ENCODE data around the gene LEPR.

The LEPR gene

DNA sequence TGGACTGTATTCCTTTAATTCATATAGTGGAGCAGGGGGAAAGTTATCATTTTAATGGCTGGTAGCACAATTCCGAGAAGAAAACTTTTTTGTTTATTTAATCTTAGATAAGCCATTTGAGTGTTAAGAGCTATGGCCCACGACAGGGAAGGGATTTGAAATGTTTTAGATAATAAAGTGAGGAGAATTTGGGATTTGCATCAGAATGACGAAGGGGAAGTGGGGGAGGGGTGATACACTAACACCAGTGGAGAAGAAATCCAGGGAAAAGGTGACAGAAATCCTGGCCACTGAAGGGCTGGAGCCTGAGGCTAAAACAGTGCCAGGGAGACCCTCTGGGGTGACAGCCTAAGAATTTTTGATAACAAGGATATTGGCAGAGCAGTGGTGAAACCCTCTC, 21.0 kb downstream of the LEPR start:
- Histone ChIP-seq H3K79me2 (ENCODE audit: insufficient read depth, low read length) (no peaks in the 10 kb centered on the region), H2AFZ (ENCODE audit: low read length) (no peak overlapping the region), H3K27ac (ENCODE audit: low read depth, low read length, poor library complexity, severe bottlenecking) (no peak overlapping the region), H3K9me3 (ENCODE audit: low read length) (no peaks in the 10 kb centered on the region), H3K36me3 (ENCODE audit: insufficient read depth, low read length) (no peaks in the 10 kb centered on the region), H3K4me2 (ENCODE audit: low read length) (no peak overlapping the region), H4K20me1 (ENCODE audit: insufficient read depth, low read length) (no peaks in the 10 kb centered on the region), H3K9me2 (ENCODE audit: low read depth, low read length) (no peaks in the 10 kb centered on the region), H3K4me1 (ENCODE audit: insufficient read depth, low read length, severe bottlenecking) (no peaks in the 10 kb centered on the region), H3F3A (ENCODE audit: insufficient read depth, low read length) (no peaks in the 10 kb centered on the region), H3K9ac (ENCODE audit: low read length) (no peak overlapping the region), H3K27me3 (ENCODE audit: insufficient read depth, low read length) (no peaks in the 10 kb centered on the region), H3K4me3 (ENCODE audit: low read depth, low read length, poor library complexity, severe bottlenecking) (no peak overlapping the region)
- TF ChIP-seq, protein P1, sequence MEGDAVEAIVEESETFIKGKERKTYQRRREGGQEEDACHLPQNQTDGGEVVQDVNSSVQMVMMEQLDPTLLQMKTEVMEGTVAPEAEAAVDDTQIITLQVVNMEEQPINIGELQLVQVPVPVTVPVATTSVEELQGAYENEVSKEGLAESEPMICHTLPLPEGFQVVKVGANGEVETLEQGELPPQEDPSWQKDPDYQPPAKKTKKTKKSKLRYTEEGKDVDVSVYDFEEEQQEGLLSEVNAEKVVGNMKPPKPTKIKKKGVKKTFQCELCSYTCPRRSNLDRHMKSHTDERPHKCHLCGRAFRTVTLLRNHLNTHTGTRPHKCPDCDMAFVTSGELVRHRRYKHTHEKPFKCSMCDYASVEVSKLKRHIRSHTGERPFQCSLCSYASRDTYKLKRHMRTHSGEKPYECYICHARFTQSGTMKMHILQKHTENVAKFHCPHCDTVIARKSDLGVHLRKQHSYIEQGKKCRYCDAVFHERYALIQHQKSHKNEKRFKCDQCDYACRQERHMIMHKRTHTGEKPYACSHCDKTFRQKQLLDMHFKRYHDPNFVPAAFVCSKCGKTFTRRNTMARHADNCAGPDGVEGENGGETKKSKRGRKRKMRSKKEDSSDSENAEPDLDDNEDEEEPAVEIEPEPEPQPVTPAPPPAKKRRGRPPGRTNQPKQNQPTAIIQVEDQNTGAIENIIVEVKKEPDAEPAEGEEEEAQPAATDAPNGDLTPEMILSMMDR (IDR thresholded peaks at IDR 0.05; ENCODE audit: low read length), result no peak
- TF ChIP-seq EZH2 (IDR thresholded peaks at IDR 0.05; ENCODE audit: borderline replicate concordance, low read length), result no peak

DNA sequence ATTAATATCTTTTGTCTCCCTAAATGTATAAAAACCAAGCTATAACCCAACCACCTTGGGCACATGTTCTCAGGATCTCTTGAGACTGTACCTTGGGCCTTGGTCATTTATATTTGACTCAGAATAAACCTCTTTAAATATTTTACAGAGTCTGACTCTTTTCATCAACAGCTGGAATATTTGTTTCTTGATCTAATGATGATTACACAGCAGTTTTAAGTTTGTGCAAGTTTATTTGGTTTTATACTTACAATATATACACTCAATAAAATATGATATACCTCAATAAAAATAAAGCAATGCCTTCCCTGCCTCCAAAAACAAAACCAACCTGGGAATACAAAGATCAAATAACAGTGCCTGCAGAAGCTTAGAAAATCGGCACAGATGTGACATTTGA, 22.0 kb downstream of the LEPR start:
- no peaks in the 10 kb centered on the region for H3K9me2 ChIP-seq (ENCODE audit: low read depth, low read length)
- H2AFZ ChIP-seq (ENCODE audit: low read length), result no peak overlapping the region
- H3K9me3 ChIP-seq (ENCODE audit: low read length), result no peaks in the 10 kb centered on the region
- H3K79me2 ChIP-seq (ENCODE audit: insufficient read depth, low read length), result no peaks in the 10 kb centered on the region
- no peak for TF ChIP-seq EZH2 (IDR thresholded peaks at IDR 0.05; ENCODE audit: borderline replicate concordance, low read length)
- TF ChIP-seq, protein P1 (IDR thresholded peaks at IDR 0.05; ENCODE audit: low read length), result no peak
- no peaks in the 10 kb centered on the region for H3F3A ChIP-seq (ENCODE audit: insufficient read depth, low read length)
- H3K4me1 ChIP-seq (ENCODE audit: insufficient read depth, low read length, severe bottlenecking), result no peaks in the 10 kb centered on the region
- H3K27me3 ChIP-seq (ENCODE audit: insufficient read depth, low read length), result no peaks in the 10 kb centered on the region
- no peaks in the 10 kb centered on the region for H4K20me1 ChIP-seq (ENCODE audit: insufficient read depth, low read length)
- no peak overlapping the region for H3K9ac ChIP-seq (ENCODE audit: low read length)
- no peak overlapping the region for H3K27ac ChIP-seq (ENCODE audit: low read depth, low read length, poor library complexity, severe bottlenecking)
- H3K36me3 ChIP-seq (ENCODE audit: insufficient read depth, low read length), result no peaks in the 10 kb centered on the region
- H3K4me3 ChIP-seq (ENCODE audit: low read depth, low read length, poor library complexity, severe bottlenecking), result no peak overlapping the region
- no peak overlapping the region for H3K4me2 ChIP-seq (ENCODE audit: low read length)

DNA sequence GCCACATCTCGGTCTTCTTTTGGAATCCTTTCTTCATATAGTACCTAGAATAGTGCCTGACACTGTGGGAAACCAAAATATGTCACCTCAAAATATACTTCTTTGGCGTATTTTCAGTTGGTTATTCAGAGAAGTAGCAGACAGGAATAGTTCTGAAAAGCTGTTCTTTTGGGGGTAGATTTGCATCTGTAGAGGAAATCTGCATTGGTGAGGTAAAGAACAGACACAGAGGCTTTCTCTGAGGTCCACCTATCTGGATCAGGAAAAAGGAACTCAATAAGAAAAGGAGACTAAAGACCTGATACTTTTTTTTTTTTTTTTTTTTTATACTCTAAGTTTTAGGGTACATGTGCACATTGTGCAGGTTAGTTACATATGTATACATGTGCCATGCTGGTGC, 23.2 kb downstream of the LEPR start:
- Histone ChIP-seq H3K9ac (ENCODE audit: low read length) (no peak overlapping the region), H3K9me3 (ENCODE audit: low read length) (no peaks in the 10 kb centered on the region), H3K27me3 (ENCODE audit: insufficient read depth, low read length) (no peaks in the 10 kb centered on the region), H3K4me2 (ENCODE audit: low read length) (no peak overlapping the region), H3K4me3 (ENCODE audit: low read depth, low read length, poor library complexity, severe bottlenecking) (no peak overlapping the region), H3K27ac (ENCODE audit: low read depth, low read length, poor library complexity, severe bottlenecking) (no peak overlapping the region), H2AFZ (ENCODE audit: low read length) (no peak overlapping the region), H3K36me3 (ENCODE audit: insufficient read depth, low read length) (no peaks in the 10 kb centered on the region), H4K20me1 (ENCODE audit: insufficient read depth, low read length) (no peaks in the 10 kb centered on the region), H3K9me2 (ENCODE audit: low read depth, low read length) (no peaks in the 10 kb centered on the region), H3K4me1 (ENCODE audit: insufficient read depth, low read length, severe bottlenecking) (no peaks in the 10 kb centered on the region), H3F3A (ENCODE audit: insufficient read depth, low read length) (no peaks in the 10 kb centered on the region), H3K79me2 (ENCODE audit: insufficient read depth, low read length) (no peaks in the 10 kb centered on the region)
- no peak for TF ChIP-seq EZH2 (IDR thresholded peaks at IDR 0.05; ENCODE audit: borderline replicate concordance, low read length)
- TF ChIP-seq, protein P1 (IDR thresholded peaks at IDR 0.05; ENCODE audit: low read length), result no peak
